ENCODE results near the gene ZNF423.

DNA sequence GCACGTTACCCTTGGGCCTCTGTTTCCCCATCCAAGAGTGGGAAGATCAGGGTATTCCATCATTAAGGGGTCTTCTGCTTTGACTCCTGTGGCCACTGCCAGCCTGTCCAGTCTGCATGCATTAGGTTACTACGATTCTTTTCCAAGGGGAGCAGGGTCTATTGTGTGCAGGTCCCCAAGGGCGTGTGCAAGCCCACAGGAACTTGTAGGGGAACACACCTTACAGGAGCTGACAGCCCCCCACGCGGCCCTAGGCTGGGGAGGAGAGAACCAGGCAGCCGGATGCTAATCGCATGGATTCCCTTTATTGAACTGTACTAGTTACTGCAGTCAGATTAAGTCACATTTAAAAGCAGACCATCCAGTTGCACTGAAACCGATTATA is 365.6 kb downstream of the ZNF423 start:
- no peak for TF ChIP-seq ZNF274 (IDR thresholded peaks at IDR 0.05; ENCODE audit: low read depth, low read length)
- TF ChIP-seq YY1 (IDR thresholded peaks at IDR 0.05; ENCODE audit: insufficient read depth, insufficient read length), result no peak
